DND-41 (cell line): ENCODE results near the gene INHBB.

Experiments used
- CTCF ChIP-seq: IDR thresholded peaks from 2 replicates; pipeline ENCODE4 v1.5.1; 2012; ENCODE audit warnings: borderline replicate concordance, low read length, moderate library complexity, mild to moderate bottlenecking; ENCODE audit not compliant: poor library complexity, severe bottlenecking; ENCODE audit errors: extremely low read depth
- EZH2 ChIP-seq: IDR thresholded peaks from 3 replicates; pipeline ENCODE4 v1.6.1; 2012; ENCODE audit warnings: borderline replicate concordance, low read depth, mild to moderate bottlenecking, moderate library complexity, low read length, inconsistent platforms; ENCODE audit not compliant: severe bottlenecking

GRCh38 chr2:120316071-120316470 lies 29.9 kb upstream of the INHBB start:
- no peak for TF ChIP-seq CTCF
- TF ChIP-seq EZH2: no peak
